NB4 (cell line): ENCODE measurements around the gene HTR4.

Experiments used
- DNase-seq: peaks from one replicate; pipeline ENCODE4 v3.0.0; 2010; ENCODE audit warnings: low read depth
- H3K4me3 ChIP-seq: one replicate; pipeline ENCODE4 v1.5.1; 2011; ENCODE audit warnings: mild to moderate bottlenecking, low read depth, low read length, moderate library complexity
- CTCF ChIP-seq: IDR thresholded peaks from one replicate; pipeline ENCODE4 v1.5.1; 2012; ENCODE audit warnings: low read depth, low read length
- MAX ChIP-seq: IDR thresholded peaks from 2 replicates; pipeline ENCODE4 v1.6.1; 2011; ENCODE audit warnings: low read depth, low read length
- MYC ChIP-seq: IDR thresholded peaks from 2 replicates; pipeline ENCODE4 v1.6.1; 2011; ENCODE audit warnings: low read depth, low read length
- POLR2A ChIP-seq: IDR thresholded peaks from 2 replicates; pipeline ENCODE4 v1.6.1; 2011; ENCODE audit warnings: mild to moderate bottlenecking; ENCODE audit not compliant: insufficient read length; ENCODE audit errors: extremely low read depth

The HTR4 gene

DNA sequence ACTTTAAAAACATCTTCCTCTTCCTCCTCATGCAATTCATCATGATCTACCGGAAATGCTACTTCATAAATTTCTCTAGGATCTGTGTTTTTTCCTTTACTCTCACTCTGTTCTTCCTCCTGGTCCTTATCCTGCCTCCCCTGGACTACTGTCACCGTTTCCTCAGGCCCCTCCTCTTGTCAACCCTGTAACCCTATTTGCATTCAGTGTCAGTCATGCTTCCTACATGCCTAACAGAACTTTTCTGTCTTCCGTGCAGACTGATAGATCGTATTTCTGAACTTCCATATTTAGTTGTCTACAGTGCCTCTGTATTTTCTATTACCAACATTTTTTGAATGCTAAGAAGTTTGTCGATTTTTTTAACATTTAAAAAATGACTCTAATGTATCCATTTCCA, 27.3 kb downstream of the HTR4 start:
- no peak overlapping the region for H3K4me3 ChIP-seq
- no peak for DNase-seq
- no peak for TF ChIP-seq CTCF
- no peak for TF ChIP-seq MYC

DNA sequence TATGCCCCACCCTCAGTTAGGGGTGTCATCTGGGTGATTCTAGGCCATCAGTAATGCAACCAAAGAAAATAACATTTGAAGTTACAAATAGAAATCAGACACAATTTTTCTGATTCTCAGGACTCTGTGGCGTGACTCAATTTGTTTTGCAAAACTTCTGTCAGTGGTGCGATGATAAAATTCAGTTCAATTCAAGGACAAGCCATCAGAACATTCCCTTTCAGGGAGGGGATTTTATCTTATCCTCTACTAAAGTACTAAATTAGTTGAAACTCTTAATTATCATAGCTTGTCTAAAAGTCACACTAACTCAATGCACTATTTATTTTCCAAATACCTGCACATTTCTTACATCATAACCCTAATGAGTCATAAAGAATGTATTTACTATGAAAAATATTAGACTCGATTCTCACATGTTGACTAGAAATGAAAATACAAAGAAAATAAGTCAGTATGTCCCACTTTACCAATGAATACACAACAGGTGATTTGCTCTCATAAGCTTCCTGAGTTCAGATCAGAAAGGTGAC, 28.2 kb downstream of the HTR4 start:
- DNase-seq = no peak
- TF ChIP-seq MYC (no peak), CTCF (no peak), POLR2A (no peak), MAX (no peak)
- no peak overlapping the region for H3K4me3 ChIP-seq

DNA sequence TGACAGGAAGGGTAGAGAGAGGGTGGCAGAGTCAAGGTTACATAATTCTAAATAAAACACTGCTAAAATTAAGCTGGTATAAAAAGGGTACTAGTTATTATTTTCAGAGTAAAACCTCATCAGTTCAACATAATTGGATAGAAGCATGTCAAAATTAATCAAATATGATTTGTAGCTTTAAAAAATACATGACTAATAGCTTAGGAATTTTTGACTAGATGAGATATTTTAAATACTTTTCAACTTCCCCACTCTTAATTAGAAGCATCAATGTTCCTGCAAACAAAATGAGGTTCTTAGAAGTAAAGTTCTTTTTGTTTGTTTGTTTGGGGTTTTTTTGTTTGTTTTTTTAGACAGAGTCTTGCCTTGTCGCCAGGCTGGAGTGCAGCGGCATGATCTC, 29.1 kb downstream of the HTR4 start:
- DNase-seq = no peak
- no peak for TF ChIP-seq MAX
- no peak for TF ChIP-seq MYC
- TF ChIP-seq POLR2A = no peak
- no peak for TF ChIP-seq CTCF
- H3K4me3 ChIP-seq = no peak overlapping the region

DNA sequence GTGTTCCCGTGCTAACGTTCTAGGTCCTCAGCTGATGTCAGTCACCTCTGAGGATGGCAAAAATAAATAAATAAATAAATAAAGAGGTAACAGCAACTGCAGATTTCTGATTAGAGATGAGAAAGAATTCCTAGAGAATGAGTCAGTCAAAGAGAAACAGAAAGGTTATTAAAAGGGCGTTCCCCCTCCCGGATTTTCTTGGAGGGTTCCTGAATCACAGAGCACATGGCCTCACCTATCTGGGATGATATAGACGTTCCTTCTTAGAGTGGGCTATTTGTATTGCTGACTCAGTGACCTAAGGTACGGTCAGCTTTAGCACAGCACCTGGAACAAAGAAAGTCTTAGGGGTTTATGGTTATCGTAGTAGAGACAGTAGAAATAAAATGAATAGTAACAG, 30.6 kb downstream of the HTR4 start:
- no peak overlapping the region for H3K4me3 ChIP-seq
- TF ChIP-seq CTCF (no peak), POLR2A (no peak), MYC (no peak), MAX (no peak)
- DNase-seq = no peak

DNA sequence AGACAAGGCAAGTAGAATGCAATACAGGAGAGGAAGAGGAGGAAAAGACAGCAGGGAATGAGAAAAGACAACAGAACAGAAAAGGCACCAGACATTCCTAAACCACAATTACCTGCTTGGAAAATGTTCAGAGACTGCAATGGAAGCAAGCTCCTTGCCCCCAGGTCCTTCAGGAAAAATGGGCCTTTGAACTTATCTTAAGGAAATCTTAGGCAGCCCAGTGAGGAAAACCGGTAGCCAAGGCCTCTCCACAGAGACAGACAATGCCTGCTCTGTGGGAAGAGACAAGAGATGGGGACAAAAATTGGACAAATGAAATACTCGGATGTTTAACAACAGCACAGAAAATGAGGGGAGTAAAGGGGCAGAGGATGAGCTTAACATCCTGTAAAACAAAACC, 31.2 kb downstream of the HTR4 start:
- no peak overlapping the region for H3K4me3 ChIP-seq
- TF ChIP-seq CTCF (no peak), MYC (no peak), MAX (no peak), POLR2A (no peak)
- no peak for DNase-seq

- TF ChIP-seq MYC = no peak
- no peak for TF ChIP-seq POLR2A
- no peak for TF ChIP-seq MAX
- TF ChIP-seq CTCF = no peak
- peak; percentile 34 for DNase-seq
- no peak overlapping the region for H3K4me3 ChIP-seq
Observed at GRCh38 chr5:148620696-148621095, 33.6 kb downstream of the HTR4 start.
